Neural progenitor cell (in vitro differentiated cells): Measurements from ENCODE around the gene ZCWPW1. TPM values are rescaled to one million over a fixed set of nuclear protein-coding genes. Genes with fewer than 3 reads are reported as not detected.
A peak's percentile ranks its signal among the peaks of the same experiment; 100 is the strongest.

Experiments
- DNase-seq: peaks from one replicate; pipeline ENCODE4 v3.0.0-alpha.2; 2016; ENCODE audit warnings: low spot score
- H2AFZ ChIP-seq: fragments of 200-600 bp; sonication (generic); replicated peaks from 2 replicates; pipeline ENCODE4 v1.6.1; 2016; ENCODE audit warnings: antibody characterized with exemption
- H3F3A ChIP-seq: fragments of 200-600 bp; sonication (generic); 2 replicates; pipeline ENCODE4 v1.6.1; 2016; ENCODE audit warnings: antibody characterized with exemption, low read depth
- H3K27ac ChIP-seq: fragments of 200-600 bp; sonication (generic); 2 replicates; pipeline ENCODE4 v1.5.1; 2016; ENCODE audit warnings: mild to moderate bottlenecking
- H3K27me3 ChIP-seq: fragments of 200-600 bp; sonication (generic); 2 replicates; pipeline ENCODE4 v1.6.1; 2016; ENCODE audit warnings: mild to moderate bottlenecking, moderate library complexity
- H3K36me3 ChIP-seq: fragments of 200-600 bp; sonication (generic); 2 replicates; pipeline ENCODE4 v1.5.1; 2016
- H3K4me1 ChIP-seq: fragments of 200-600 bp; sonication (generic); 2 replicates; pipeline ENCODE4 v1.6.1; 2016; ENCODE audit warnings: mixed run types
- H3K4me2 ChIP-seq: fragments of 200-600 bp; sonication (generic); 2 replicates; pipeline ENCODE4 v1.6.1; 2016
- H3K4me3 ChIP-seq: fragments of 200-600 bp; sonication (generic); 2 replicates; pipeline ENCODE4 v1.5.1; 2016
- H3K79me2 ChIP-seq: fragments of 200-600 bp; sonication (generic); 2 replicates; pipeline ENCODE4 v1.6.1; 2016; ENCODE audit warnings: low read depth
- H3K9ac ChIP-seq: fragments of 200-600 bp; sonication (generic); 2 replicates; pipeline ENCODE4 v1.6.1; 2016
- H3K9me3 ChIP-seq: fragments of 200-600 bp; sonication (generic); 2 replicates; pipeline ENCODE4 v1.5.1; 2016; ENCODE audit warnings: low read depth
- H4K20me1 ChIP-seq: fragments of 200-600 bp; sonication (generic); 2 replicates; pipeline ENCODE4 v1.6.1; 2016; ENCODE audit warnings: low read depth
- H3K27ac Mint-ChIP-seq: 3 replicates; pipeline ENCODE4 v1.8.0; 2021; ENCODE audit warnings: mixed read lengths
- H3K27me3 Mint-ChIP-seq: 2 replicates; pipeline ENCODE4 v1.8.0; 2022; ENCODE audit warnings: low read depth, mild to moderate bottlenecking, inconsistent platforms, moderate library complexity, mixed read lengths; ENCODE audit not compliant: insufficient read depth
- H3K36me3 Mint-ChIP-seq: 3 replicates; pipeline ENCODE4 v1.8.0; 2021; ENCODE audit warnings: mixed read lengths
- H3K4me1 Mint-ChIP-seq: 3 replicates; pipeline ENCODE4 v1.8.0; 2021; ENCODE audit warnings: mixed read lengths
- H3K4me3 Mint-ChIP-seq: 3 replicates; pipeline ENCODE4 v1.8.0; 2021; ENCODE audit warnings: mild to moderate bottlenecking, moderate library complexity, mixed read lengths
- H3K9me3 Mint-ChIP-seq: 3 replicates; pipeline ENCODE4 v1.8.0; 2020; ENCODE audit warnings: mixed read lengths
- EZH2 ChIP-seq: fragments of 200-600 bp; sonication (generic); IDR thresholded peaks from 2 replicates; pipeline ENCODE4 v1.6.1; 2017; ENCODE audit warnings: antibody characterized with exemption, mild to moderate bottlenecking, moderate library complexity
- EZH2phosphoT487 ChIP-seq: fragments of 200-600 bp; sonication (generic); IDR thresholded peaks from 2 replicates; pipeline ENCODE4 v1.6.1; 2017; ENCODE audit warnings: antibody characterized with exemption
- total RNA-seq: library from RNA; depleted of rRNA; stranded (reverse); fragments of >200 nt; gene quantifications from 2 replicates; pipeline ENCODE4 v1.2.3, GENCODE V29; 2015; ENCODE audit warnings: low replicate concordance
- TF ChIP-seq, protein P1 (sequence below): fragments of 200-600 bp; sonication (generic); IDR thresholded peaks from 2 replicates; pipeline ENCODE4 v1.5.1; 2017; ENCODE audit warnings: antibody characterized with exemption, mild to moderate bottlenecking

ZCWPW1 gene
- total RNA-seq, 1 donor from 2014 or later: 1.4 TPM

DNA sequence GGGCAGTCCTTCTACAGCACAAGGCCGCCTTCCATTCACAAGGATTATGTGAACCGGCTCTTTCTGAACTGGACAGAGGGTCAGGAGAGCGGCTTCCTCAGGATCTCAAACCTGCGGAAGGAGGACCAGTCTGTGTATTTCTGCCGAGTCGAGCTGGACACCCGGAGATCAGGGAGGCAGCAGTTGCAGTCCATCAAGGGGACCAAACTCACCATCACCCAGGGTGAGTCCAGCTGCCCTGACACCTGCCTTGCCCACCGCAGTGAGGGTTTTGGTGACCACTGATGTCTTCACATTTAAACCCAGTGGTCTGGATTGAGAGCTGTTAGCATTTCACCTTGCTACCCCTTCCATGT, 69.7 kb downstream of the ZCWPW1 start:
- DNase-seq: no peak
- H3K9me3 Mint-ChIP-seq: no peaks in the 10 kb centered on the region
- H3K27ac ChIP-seq: no peak overlapping the region
- no peak overlapping the region for H3K4me3 Mint-ChIP-seq
- no peak overlapping the region for H3K4me2 ChIP-seq
- H3K9me3 ChIP-seq: no peaks in the 10 kb centered on the region
- peaks cover 33% of the 10 kb centered on the region for H3K36me3 Mint-ChIP-seq
- no peak overlapping the region for H2AFZ ChIP-seq
- H3K27ac Mint-ChIP-seq: no peak overlapping the region
- H3K27me3 ChIP-seq: no peaks in the 10 kb centered on the region
- H3K4me3 ChIP-seq: no peak overlapping the region
- no peaks in the 10 kb centered on the region for H3K4me1 ChIP-seq
- H3K27me3 Mint-ChIP-seq: peaks cover 4% of the 10 kb centered on the region
- no peaks in the 10 kb centered on the region for H3K4me1 Mint-ChIP-seq
- TF ChIP-seq EZH2phosphoT487 (no peak), EZH2 (no peak)
- TF ChIP-seq, protein P1, sequence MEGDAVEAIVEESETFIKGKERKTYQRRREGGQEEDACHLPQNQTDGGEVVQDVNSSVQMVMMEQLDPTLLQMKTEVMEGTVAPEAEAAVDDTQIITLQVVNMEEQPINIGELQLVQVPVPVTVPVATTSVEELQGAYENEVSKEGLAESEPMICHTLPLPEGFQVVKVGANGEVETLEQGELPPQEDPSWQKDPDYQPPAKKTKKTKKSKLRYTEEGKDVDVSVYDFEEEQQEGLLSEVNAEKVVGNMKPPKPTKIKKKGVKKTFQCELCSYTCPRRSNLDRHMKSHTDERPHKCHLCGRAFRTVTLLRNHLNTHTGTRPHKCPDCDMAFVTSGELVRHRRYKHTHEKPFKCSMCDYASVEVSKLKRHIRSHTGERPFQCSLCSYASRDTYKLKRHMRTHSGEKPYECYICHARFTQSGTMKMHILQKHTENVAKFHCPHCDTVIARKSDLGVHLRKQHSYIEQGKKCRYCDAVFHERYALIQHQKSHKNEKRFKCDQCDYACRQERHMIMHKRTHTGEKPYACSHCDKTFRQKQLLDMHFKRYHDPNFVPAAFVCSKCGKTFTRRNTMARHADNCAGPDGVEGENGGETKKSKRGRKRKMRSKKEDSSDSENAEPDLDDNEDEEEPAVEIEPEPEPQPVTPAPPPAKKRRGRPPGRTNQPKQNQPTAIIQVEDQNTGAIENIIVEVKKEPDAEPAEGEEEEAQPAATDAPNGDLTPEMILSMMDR: no peak
- H3K79me2 ChIP-seq: no peaks in the 10 kb centered on the region
- no peaks in the 10 kb centered on the region for H3K36me3 ChIP-seq
- H3F3A ChIP-seq: no peaks in the 10 kb centered on the region
- H3K9ac ChIP-seq: no peak overlapping the region
- no peaks in the 10 kb centered on the region for H4K20me1 ChIP-seq

DNA sequence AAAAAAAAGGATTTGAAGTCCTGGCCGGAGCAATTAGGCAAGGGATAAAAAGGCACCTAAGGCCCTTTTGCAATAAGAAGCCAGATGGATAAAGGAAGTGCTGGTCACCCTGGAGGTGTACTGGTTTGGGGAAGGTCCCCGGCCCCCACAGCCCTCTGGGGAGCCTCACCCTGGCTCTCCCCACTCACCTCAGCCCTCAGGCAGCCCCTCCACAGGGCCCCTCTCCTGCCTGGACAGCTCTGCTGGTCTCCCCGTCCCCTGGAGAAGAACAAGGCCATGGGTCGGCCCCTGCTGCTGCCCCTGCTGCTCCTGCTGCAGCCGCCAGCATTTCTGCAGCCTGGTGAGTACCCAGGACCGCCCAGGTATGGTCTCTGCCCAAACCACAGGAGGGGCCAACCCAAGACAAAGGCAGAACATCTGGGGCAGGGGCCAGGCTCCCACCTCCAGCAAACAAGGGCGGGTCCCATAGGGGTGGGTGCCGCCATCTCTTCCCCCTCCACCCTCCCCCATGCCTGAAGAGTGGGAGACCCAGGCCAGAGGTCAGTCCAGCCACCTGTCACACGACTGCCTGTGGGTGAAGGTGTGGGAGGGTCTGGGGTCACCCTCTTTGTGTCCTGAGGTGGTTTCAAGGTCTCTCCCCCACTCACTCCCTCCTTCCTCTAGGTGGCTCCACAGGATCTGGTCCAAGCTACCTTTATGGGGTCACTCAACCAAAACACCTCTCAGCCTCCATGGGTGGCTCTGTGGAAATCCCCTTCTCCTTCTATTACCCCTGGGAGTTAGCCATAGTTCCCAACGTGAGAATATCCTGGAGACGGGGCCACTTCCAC, 70.3 kb downstream of the ZCWPW1 start, which contains the start of gene PILRB:
PILRB (plus strand) TSS at position 91 of the 830 bp plus-strand sequence; CDS start at position 277, 186 bp downstream.
- H3K27ac Mint-ChIP-seq: no peak within 1 kb of the TSS
- Histone ChIP-seq H3K27me3 (no peaks in the 10 kb centered on the region), H3K79me2 (no peaks in the 10 kb centered on the region), H4K20me1 (no peaks in the 10 kb centered on the region), H2AFZ (no peak within 1 kb of the TSS), H3K27ac (no peak within 1 kb of the TSS), H3K4me1 (no peaks in the 10 kb centered on the region), H3F3A (no peaks in the 10 kb centered on the region), H3K36me3 (no peaks in the 10 kb centered on the region), H3K9me3 (no peaks in the 10 kb centered on the region), H3K4me2 (no peak within 1 kb of the TSS), H3K9ac (no peak within 1 kb of the TSS), H3K4me3 (no peak within 1 kb of the TSS)
- no peak for TF ChIP-seq EZH2phosphoT487
- TF ChIP-seq, protein P1: peak; percentile 23
- H3K4me3 Mint-ChIP-seq: no peak within 1 kb of the TSS
- peaks cover 30% of the 10 kb centered on the region for H3K36me3 Mint-ChIP-seq
- H3K9me3 Mint-ChIP-seq: no peaks in the 10 kb centered on the region
- DNase-seq: no peak
- peaks cover 4% of the 10 kb centered on the region for H3K27me3 Mint-ChIP-seq
- H3K4me1 Mint-ChIP-seq: no peaks in the 10 kb centered on the region

DNA sequence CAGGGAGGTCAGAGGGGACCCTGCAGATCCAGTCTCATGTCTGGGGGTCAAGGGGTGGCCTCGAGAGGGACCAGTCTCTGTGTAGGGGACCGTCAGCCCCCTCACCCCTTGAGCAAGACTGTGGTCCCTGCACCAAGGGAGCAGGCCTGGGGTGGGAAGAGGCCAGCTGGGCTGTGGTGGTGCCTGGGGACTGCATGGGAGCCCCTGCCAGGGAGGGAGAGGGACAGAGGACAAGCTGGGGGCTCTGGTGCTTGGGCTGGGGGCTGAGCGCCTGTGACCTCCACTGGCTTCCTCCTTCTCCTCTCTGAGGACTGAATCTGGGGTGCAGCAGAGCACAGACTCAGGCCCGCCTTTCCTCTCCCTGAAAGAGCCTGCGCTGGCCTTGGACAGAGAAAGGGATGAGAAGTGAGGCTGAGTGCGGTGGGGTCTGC, 71.4 kb downstream of the ZCWPW1 start:
- TF ChIP-seq, protein P1: no peak
- TF ChIP-seq EZH2 (no peak), EZH2phosphoT487 (no peak)
- Mint-ChIP-seq H3K4me1 (no peaks in the 10 kb centered on the region), H3K27ac (no peak overlapping the region), H3K4me3 (no peak overlapping the region), H3K36me3 (peaks cover 25% of the 10 kb centered on the region), H3K9me3 (no peaks in the 10 kb centered on the region), H3K27me3 (peaks cover 4% of the 10 kb centered on the region)
- no peak overlapping the region for H3K4me2 ChIP-seq
- DNase-seq: no peak
- no peaks in the 10 kb centered on the region for H3K27me3 ChIP-seq
- no peak overlapping the region for H2AFZ ChIP-seq
- no peaks in the 10 kb centered on the region for H3K4me1 ChIP-seq
- H3K9ac ChIP-seq: no peak overlapping the region
- H3F3A ChIP-seq: no peaks in the 10 kb centered on the region
- no peaks in the 10 kb centered on the region for H4K20me1 ChIP-seq
- no peak overlapping the region for H3K4me3 ChIP-seq
- H3K36me3 ChIP-seq: no peaks in the 10 kb centered on the region
- no peak overlapping the region for H3K27ac ChIP-seq
- no peaks in the 10 kb centered on the region for H3K9me3 ChIP-seq
- no peaks in the 10 kb centered on the region for H3K79me2 ChIP-seq
